Stimulated activated CD8-positive, alpha-beta memory T cell treated with anti-CD3 and anti-CD28 coated beads, Interleukin-15, amount 100 ng/mL, for 1 hour (primary cell): ENCODE results near the gene FOXA3.
A peak's percentile ranks its signal among the peaks of the same experiment; 100 is the strongest.
"Not testable (repeated sequence)": the region's sequence is repeated elsewhere in the genome, so short reads cannot be mapped to it uniquely, and the experiment has no call there.

ENCODE experiments used
- DNase-seq: peaks from one replicate; pipeline ENCODE4 v3.0.0-alpha.2; 2020; ENCODE audit warnings: low read depth

Gene FOXA3

DNA sequence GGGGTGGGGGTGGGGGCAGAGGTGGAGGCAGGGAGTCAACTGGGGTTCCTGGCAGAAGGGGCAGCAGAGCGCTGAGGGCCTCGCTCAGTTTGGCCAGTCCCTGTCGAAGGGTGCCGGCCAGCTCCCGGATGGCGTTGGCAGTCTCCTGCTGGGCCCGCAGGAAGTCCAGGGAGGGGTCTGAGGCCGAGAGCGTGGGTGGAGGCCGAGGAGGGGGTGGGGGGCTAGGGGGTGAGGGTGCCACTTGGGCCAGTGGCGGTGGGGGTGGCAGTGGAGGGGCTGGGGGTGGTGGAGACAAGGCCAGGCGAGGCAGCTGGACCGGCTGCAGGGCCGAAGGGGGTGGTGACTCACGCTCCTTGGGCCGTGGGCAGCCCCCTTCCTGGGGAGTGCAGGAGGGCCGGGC lies 26.8 kb downstream of the FOXA3 start:
- DNase-seq = no peak

DNA sequence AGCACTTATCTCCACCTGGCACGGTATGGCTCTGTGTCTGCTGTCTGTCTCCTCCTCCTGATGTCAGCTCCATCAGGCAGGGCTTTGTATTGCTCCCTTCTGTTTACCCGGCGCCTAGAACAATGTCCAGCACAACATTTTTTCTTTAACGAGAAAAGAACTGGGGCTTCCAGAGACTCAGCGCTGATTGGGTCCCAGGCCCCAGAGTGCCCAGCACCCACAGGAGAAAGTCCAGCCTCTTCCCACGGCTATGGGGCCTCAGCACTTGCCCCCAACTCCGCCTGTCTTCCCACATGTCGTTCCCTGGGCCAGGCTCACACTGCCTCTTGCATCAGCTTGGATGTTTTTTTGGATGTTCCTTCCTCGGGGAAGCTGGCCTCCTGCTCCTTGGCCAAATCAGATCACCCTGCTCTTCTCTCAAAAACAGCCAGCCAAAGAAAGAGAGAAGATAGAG lies 31.4 kb downstream of the FOXA3 start:
- DNase-seq = no peak

DNA sequence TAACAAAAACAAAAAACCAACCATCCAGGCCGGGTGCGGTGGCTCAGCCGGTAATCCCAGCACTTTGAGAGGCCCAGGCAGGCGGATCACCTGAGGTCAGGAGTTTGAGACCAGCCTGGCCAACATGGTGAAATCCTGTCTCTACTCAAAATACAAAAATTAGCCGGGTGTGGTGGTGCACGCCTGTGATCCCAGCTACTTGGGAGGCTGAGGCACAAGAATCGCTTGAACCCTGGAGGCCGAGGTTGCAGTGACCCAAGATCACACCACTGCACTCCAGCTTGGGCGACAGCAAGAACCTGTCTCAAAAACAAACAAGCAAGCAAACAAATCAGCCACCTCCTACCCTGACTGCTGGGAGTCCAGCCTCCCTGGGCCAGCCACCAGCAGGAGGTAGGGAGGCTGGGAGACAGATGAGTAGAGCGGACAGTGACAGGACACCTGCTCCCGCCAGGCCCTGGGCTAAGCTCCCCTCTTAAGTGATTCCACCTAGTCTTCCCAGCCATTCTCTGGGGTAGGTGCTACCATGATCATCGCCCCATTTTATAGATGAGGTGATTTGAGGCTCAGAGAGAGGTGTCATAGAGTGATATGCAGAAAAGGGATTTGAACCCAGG lies 32.0 kb downstream of the FOXA3 start:
- DNase-seq = not testable (repeated sequence)

DNA sequence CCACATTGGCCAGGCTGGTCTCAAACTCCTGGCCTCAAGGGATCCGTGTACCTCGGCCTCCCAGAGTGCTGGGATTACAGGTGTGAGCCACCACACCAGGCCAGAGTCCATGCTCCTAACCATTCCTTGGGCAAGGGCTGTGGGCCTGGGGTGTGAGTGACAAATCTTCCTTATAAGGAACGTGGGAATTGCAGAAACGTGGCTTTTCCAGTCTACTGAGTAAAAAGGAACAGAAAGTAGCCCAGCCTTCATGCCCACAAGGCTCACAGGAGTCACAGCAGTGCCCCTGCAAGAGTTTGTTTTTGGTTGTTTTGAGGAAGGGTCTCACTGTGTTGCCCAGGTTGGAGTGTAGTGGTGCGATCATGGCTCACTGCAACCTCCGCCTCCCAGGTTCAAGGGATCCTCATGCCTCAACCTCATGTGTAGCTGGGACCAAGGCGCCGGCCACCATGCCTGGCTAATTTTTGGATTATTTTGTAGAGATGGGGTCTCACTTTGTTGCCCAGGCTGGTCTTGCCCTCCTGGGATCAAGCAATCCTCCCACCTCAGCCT lies 33.2 kb downstream of the FOXA3 start:
- DNase-seq = no peak

DNA sequence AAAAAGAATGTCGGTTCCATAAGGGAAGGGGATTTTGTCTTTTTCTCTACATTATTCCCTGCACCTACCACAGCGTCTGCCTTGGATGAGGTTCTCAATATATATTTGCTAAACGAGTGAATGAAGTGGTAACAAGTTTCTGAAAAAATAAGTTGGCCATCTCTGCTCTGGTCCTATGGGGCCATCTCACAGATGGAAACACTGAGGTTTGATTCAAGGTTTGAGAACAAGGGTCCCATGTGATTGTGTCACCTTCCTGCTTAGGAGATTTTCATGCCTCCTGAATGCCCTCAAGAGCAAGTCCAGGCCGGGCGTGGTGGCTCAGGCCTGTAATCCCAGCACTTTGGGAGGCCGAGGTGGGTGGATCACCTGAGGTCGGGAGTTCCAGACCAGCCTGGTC lies 35.1 kb downstream of the FOXA3 start:
- DNase-seq = no peak

DNA sequence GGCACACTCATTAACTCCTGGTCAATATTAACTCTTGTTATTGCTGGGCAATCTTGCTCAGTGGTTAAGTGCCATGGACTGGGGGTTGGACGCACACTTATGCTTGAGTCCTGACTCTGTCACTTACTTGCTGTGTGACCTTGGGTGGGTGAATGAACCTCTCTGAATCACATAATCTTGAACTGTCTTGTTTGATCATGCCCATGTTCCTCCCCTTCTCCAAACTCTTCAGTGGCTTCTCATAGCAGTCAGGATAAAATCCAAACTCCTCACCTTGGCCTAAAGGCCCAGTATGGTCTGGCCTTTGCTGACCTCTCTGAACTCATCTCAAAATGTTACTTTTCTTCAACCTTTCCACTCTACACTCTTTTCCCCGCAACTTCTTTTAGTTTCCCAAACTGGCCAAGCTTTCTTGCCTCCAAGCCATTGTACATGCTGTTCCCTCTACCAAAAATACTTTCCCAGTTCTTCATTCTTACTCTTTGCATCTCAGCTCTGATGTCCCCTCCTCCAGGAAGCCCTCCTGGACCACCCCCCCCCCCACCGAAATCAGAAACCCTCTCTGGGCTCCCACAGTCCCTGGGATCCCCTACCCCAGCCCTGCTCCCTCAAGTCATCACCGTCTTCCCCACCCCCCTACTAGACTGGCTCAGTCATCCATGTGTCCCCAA lies 35.9 kb downstream of the FOXA3 start:
- DNase-seq = no peak

DNA sequence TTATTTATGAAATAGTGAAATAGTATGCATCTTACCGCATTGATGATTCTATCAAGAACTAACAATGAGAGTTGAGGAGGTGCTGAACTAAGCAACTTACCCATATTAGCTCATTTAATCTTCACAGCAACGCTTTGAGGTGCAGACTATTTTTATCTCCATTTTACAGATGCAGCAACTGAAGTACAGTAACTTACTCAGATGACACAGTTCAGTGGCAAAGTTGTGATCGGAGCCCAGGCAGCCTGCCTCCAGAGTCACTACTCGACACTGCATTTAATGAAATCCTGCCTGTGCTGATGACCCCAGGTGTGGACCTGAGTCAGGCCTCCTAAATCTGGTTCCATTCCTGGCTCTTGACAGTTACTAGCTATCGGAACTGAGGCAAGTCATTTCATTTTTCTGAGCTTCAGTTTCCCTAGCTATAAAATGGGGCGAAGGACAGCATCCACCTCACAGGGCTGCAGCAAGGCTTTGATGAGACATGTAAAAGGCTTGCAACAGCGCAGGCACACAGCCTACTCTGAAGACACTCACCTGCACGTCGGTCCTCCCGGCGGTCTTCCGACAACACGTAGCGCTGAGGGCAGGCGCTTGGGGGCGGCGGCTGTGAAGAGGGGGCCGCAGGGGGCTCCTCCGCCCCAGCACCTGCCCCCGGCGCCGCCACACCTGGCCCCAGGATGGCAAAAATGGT lies 36.8 kb downstream of the FOXA3 start:
- DNase-seq = no peak

DNA sequence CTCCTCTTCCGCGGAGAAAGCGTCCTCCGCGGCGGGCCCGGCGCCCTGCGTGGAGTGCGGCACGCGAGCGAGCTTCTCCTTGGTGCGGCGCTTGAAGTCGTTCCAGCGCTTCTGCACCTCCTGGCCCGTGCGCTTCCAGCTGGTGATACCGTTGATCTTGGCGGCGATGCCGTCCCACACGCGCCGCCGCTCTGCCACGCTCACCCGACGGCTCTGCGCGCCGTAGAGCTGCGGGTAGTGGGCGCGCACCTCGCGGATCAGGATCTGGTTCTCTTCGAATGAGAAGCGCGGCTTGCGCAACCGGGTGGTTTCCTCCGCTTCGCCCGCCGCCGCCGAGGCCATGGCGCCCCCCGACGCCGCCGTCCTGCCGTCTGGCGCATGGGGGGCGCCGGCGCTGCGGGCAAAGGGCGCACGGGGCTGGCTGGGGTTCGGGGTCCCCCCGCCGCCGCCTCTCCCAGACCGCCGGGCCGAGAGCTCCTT lies 37.3 kb downstream of the FOXA3 start:
- DNase-seq = no peak

DNA sequence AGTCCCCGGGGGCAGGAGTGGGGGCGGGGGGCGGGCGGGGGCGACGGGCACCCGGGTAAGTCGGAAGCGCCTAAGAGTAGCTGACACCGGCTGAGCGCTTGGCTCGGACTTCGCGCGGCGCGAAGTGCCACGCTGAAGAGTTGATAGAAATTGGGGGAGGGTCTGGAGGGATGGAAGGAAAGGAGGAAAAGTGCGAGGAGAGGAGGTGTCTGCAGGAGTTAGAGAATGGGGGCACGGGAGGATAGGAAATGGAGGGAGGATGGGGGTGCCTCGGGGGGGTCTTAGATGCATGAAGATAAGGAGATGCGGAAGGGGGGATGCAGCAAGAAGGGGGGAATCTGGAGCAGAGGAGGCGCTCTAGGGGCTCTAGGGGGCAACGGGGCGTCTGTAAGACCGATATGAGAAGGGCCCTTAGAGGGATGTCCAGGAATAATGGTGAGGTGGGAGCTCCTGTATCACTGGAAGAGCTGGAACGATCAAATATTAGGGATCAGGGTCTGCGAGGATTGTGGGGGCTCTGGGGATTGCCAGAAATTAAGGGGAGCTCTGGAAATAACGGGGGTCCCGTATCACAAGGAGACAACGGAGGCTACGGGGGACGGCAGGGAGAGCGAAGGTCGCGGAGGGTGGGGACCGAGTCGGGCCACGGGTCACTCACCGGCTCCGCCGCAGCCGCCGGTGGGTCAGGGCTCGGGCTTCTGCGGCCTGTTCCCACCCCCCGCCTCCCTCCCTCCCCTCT lies 38.0 kb downstream of the FOXA3 start, which contains the start of gene MYPOP:
Gene MYPOP (minus strand): TSS at position 702 of the 739 bp plus-strand sequence. CDS start 840 bp downstream, outside the sequence.
- no peak for DNase-seq

DNA sequence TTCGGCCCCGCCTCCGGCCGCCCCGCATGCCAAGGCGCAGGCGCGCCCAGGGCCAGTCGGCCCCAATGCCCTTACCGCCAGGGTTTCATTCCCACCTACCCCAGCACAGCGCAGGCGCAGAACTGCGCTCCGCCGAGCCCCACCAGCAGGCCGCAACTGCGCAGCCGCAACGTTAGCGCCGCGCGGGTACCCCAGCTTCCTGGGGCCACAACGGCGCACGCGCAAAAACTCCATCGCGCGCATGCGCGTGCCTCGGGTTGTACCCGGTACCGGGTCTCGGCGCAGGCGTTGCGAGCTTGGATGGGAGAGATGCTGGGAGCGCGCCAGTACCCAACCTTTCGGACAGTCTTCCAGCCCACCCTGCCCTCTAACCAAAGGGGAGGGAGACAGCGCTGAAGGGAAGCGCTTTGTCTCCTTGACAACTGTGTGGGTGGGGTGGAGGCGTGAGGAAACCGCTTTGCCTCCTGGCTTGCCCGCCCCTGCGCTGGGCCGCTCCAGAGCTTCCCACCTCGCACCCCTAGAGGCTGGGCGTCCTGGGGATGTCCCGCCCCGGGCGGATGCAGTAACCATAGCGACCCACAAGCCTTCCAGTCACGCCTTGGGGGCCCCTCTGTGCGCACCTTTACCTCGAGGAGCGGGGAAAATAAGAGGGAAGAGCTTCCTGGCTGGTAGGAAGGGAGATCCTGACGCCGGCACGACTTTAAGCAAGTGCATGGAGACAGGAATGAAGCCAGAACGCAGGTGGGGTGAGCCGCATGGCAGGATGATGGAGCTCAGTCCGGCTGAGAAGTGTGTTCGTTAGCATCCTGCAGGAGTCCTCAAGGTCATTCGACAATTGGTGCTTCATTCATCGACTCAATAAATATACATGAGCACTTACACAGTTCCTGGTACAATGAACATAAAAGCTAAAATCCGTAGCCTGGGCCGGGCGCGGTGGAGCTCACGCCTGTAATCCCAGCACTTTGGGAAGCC lies 38.8 kb downstream of the FOXA3 start:
- peak; percentile 98 for DNase-seq

DNA sequence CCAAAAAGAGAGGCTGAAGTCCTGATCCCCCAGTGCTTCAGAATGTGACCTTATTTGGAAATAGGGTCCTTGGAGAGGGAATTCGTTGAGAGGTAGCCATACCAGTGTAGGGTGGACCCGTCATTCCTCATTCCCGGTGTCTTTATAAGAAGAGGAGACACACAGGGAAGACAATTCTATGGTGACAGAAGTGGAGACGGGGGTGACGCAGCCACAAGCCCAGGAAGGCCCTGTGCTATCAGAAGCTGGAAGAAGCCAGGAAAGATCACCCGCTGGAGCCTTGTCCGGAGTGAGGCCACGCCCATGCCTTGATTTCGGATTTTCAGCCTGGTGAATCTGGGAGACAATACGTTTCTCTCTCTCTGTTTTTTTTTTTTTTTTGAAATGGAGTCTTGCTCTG lies 40.9 kb downstream of the FOXA3 start:
- DNase-seq = no peak

DNA sequence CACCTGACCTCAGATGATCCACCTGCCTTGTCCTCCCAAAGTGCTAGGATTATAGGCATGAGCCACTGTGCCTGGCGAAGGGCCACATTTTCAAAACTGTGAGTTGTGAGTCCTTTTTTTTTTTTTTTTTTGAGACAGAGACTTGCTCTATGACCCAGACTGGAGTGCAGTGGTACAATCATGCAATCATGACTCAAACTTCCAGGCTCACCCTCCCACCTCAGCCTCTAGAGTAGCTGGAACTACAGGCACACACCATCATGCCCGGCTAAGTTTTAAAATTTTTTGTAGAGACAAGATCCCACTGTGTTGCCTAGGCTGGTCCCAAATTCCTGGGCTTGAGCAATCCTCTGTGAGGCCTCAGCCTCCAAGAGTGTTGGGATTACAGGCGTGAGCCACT lies 42.1 kb downstream of the FOXA3 start:
- no peak for DNase-seq

DNA sequence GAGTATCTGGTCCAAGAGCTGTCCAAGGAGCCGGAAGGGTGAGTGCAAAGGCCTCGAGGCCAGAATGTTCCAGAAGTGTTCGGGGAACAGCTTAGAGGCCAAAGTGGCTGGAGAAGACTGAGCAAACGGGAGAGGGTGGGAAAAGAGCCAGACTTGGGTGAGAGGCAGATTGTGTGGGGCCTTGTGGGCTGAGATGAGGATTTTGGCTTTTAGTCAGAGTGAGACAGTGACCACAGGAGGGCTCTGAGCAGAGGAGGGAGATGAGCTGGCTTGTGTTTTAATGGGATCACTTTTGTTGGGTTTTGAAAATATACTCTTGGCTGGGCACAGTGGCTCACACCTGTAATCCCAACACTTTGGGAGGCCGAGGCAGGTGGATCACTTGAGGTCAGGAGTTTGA lies 44.8 kb downstream of the FOXA3 start:
- DNase-seq = no peak

DNA sequence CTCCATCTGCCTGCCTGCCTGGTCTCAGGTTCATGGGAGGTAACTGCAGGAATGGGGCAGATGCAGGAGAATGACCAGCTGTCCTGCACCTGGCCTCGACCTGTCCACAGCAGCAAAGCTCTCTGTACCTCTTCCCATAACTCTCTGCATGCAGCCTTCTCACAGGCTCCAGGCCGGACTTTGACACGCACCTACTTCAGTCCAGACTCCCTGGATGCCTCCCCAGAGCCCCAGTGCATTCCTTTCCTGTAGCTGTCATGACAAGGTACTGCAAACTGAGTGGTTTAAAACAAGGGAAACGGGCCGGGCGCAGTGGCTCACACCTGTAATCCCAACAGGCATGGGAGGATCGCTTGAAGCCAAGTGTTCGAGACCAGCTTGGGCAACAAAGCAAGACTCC lies 47.2 kb downstream of the FOXA3 start:
- DNase-seq = no peak

DNA sequence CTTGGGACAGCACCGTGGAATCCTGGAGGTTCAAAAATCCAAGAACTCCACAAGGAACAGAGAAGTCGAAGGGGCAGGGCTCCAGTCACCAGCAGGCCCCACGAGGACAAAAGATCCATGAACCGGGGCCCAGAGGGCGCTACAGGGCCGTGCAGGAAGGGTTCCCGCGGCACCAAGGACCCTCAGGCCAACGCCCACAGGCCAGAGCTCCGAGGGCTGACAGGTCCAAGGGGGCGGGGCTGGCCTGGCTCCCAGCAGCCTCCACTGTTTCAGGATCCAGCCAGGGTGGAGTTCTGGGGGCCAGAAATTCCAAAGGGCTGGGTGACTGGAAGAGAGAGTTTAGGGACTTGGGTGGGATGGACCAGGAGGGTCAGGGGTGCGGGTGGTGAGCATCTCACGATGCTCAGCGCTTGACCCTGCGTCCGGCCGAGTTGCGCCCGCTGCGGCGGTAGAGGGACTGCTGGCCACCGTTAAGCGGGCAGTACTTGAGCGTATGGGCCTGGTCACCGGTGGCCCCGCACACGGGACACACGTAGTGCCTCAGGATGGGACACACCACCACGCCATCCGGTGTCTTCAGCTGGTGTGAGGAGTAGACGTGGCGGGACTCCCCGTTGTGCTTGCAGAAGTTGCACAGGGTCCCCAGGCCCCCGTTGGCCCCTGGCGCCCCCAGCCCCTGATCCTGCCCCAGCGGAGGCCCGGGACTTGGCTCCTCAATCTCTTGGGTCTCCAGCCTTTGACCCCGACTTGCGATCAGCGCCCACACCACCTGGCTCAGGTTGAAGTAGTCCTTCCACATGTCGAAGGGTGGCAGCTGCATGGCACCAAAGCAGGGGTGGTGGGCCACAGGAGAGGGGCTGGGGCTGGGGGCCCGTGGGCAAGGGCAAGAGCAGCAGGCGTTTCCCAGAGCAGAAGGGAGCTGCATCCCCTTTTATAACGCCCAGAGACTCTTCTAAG lies 50.0 kb downstream of the FOXA3 start, which contains the start of gene NANOS2:
Gene NANOS2 (minus strand): TSS at position 905 of the 957 bp plus-strand sequence. CDS start 85 bp downstream, at position 820.
- DNase-seq = no peak

DNA sequence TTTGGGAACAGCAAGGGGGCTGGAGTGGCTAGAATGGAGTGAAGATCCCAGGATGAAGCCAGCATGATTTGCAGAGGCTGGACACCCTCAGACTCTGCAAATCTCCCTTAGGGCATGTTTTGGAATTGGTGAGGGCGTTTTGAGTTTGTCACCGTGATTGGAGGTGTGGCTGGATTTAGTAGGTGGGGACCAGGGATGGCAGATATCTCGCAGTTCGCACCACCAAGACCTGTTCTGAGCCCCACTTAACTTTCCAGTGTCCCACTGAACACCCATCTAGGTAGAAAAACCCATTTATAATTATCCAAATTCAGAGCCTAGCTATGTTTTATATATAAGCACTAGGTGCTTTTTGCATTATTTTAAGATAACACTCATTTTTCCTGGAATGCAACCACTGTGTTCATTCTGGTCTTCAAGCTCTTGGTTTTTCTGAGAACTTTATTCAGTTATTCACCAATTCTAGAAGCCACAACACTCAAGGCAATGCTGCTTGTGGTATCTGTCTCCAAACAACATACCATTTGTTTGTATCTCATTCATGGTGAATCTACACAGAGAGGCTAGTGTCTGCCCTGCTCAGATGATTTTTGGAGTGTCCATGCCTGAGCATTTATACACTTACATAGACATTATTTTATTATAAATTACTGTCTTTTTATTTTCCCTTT lies 53.4 kb downstream of the FOXA3 start:
- DNase-seq = no peak

DNA sequence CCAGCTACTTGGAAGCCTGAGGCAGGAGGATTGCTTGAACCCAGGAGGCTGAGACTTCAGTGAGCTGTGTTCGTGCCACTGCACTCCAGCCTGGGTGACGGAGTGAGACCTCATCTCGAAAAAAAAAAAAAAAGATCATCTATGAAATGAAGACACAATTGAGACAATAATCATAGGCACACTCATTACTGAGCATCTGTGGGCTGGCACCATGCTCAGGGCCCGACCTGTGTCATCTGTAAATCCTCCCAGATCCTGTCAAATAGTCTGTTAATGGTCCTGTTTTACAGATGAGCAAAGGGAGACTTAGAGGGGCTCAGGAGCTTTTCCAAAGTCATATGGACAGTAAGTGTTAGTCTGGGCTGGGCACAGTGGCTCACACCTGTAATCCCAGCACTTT lies 54.6 kb downstream of the FOXA3 start:
- no peak for DNase-seq

DNA sequence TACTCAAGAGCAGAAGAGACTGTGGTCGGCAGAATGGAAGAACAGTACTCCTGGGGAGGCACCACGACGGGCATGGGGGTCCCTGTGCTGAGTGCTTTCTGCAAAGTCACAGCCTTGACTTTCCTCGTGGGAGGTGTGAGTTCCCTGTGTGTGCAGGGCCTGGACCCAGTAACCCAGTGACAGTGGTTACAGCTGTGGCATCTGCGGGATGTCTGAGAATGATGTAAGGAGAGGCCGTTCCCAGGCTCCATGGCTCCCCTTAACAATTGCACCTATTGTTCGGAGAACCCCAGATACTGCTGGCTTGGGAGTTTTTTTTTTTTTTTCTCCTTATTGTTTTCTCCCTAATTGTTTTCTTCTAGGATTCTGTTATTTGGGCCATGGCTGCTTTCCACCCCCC lies 55.6 kb downstream of the FOXA3 start:
- DNase-seq = no peak

DNA sequence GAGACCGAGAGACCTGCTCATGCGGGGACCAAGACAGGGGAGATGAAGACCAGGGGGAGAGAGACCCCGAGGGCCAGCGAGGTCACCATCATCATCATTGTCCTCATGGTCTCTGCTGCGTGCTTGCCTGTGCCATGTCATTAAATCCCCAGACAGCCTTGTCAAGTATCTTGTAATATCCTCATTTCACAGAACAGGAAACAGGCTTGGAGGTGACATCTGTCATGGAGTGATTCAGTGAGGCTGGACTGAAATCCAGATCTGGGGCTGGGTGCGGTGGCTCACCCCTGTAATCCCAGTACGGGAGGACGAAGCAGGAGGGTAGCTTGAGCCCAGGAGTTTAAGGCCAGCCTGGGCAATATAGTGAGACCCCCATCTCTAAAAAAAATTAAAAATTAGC lies 56.3 kb downstream of the FOXA3 start:
- DNase-seq = no peak
